Measurements from ENCODE around the gene TXK.

GRCh38 chr4:48139691-48140090 lies 5.6 kb upstream of the TXK start:
- TF ChIP-seq CTCF (IDR thresholded peaks at IDR 0.05; ENCODE audit: poor library complexity): no peak
- no peak for TF ChIP-seq EZH2 (IDR thresholded peaks at IDR 0.05; ENCODE audit: borderline replicate concordance)
- TF ChIP-seq EZH2phosphoT487 (IDR thresholded peaks at IDR 0.05; ENCODE audit: low read depth, severe bottlenecking, unreplicated experiment): no peak

Data from hepatocyte (in vitro differentiated cells).